Stimulated activated CD4-positive, alpha-beta T cell treated with anti-CD3 and anti-CD28 coated beads, Interleukin-2, amount 100 ng/mL, for 48 hours (primary cell): ENCODE data around the gene GABRA5.
"Not testable (repeated sequence)": the region's sequence is repeated elsewhere in the genome, so short reads cannot be mapped to it uniquely, and the experiment has no call there.

Experiments
- DNase-seq, 2 donors: peaks; one replicate each; pipeline ENCODE4 v3.0.0-alpha.2; 2020

GABRA5 gene

GRCh38 chr15:26866298-26867199 is at the start of gene GABRA5:
GABRA5 (plus strand) TSS chr15:26867062; CDS start chr15:26869249, 2,187 bp downstream.
- no peak for DNase-seq

- DNase-seq: not testable (repeated sequence)
These were observed 35.7 kb upstream of the GABRA5 start for GRCh38 chr15:26831191-26831590.

- DNase-seq: no peak
These were observed 34.9 kb upstream of the GABRA5 start for GRCh38 chr15:26831951-26832350.

GRCh38 chr15:26838742-26839460 is 28.0 kb upstream of the GABRA5 start:
- DNase-seq: peak; percentile 6 to 15

GRCh38 chr15:26841514-26841913 is 25.3 kb upstream of the GABRA5 start:
- no peak for DNase-seq

- DNase-seq: no peak
These were observed 24.9 kb upstream of the GABRA5 start for GRCh38 chr15:26841941-26842340.

GRCh38 chr15:26842391-26842790 is 24.5 kb upstream of the GABRA5 start:
- no peak for DNase-seq

GRCh38 chr15:26844901-26845300 is 22.0 kb upstream of the GABRA5 start:
- no peak for DNase-seq

- no peak for DNase-seq
These were observed 18.4 kb upstream of the GABRA5 start for GRCh38 chr15:26848498-26848897.

GRCh38 chr15:26850161-26850560 is 16.7 kb upstream of the GABRA5 start:
- no peak for DNase-seq

GRCh38 chr15:26852980-26853379 is 13.9 kb upstream of the GABRA5 start:
- DNase-seq: no peak

- DNase-seq: no peak
These were observed 12.4 kb upstream of the GABRA5 start for GRCh38 chr15:26854435-26854834.

GRCh38 chr15:26864664-26865191 is 2.1 kb upstream of the GABRA5 start:
- DNase-seq: no peak

GRCh38 chr15:26867200-26868007 is 542 bp downstream of the GABRA5 start:
- no peak for DNase-seq

GRCh38 chr15:26868029-26868685 is 1.3 kb downstream of the GABRA5 start:
- DNase-seq: no peak

- DNase-seq: no peak
These were observed 2.8 kb downstream of the GABRA5 start for GRCh38 chr15:26869628-26870027.

GRCh38 chr15:26870346-26870745 is 3.5 kb downstream of the GABRA5 start:
- no peak for DNase-seq

GRCh38 chr15:26872206-26872605 is 5.3 kb downstream of the GABRA5 start:
- no peak for DNase-seq

- no peak for DNase-seq
These were observed 7.0 kb downstream of the GABRA5 start for GRCh38 chr15:26873846-26874245.

GRCh38 chr15:26874774-26875475 is 8.1 kb downstream of the GABRA5 start:
- no peak for DNase-seq

- no peak for DNase-seq
These were observed 8.6 kb downstream of the GABRA5 start for GRCh38 chr15:26875476-26875850.

- DNase-seq: no peak
These were observed 11.0 kb downstream of the GABRA5 start for GRCh38 chr15:26877831-26878230.
